Suprapubic skin (tissue), 4 donors: ENCODE data around the gene CEP290.

Source experiments
- CTCF ChIP-seq, 2 donors: fragments of 200-600 bp in 1 of 2; fragments of 450-650 bp in 1 of 2; sonication (generic) in 1 of 2; IDR thresholded peaks; one replicate each; pipeline ENCODE4 v1.5.1; 2016 to 2019; ENCODE audit warnings: antibody characterized with exemption in 2 of 2, mild to moderate bottlenecking in 1 of 2, moderate library complexity in 1 of 2
- EP300 ChIP-seq: sonication (generic); formaldehyde crosslinking; IDR thresholded peaks from one replicate; pipeline ENCODE4 v1.6.1; 2017; ENCODE audit warnings: antibody characterized with exemption
- POLR2A ChIP-seq, 2 donors: fragments of 450-650 bp; IDR thresholded peaks; one replicate each; pipeline ENCODE4 v1.6.1; 2017; ENCODE audit warnings: antibody characterized with exemption in 2 of 2, mild to moderate bottlenecking in 2 of 2, moderate library complexity in 2 of 2
- POLR2AphosphoS5 ChIP-seq, 3 donors: sonication (generic); formaldehyde crosslinking; IDR thresholded peaks; one replicate each; pipeline ENCODE4 v1.6.1; 2017; ENCODE audit warnings: antibody characterized with exemption in 3 of 3

GRCh38 chr12:88127855-88128254 lies 14.0 kb downstream of the CEP290 start:
- no peak for TF ChIP-seq CTCF (IDR thresholded peaks at IDR 0.05)
- TF ChIP-seq POLR2A (IDR thresholded peaks at IDR 0.05), result no peak
- TF ChIP-seq POLR2AphosphoS5 (IDR thresholded peaks at IDR 0.05), result no peak
- TF ChIP-seq EP300, result no peak
